Stimulated activated CD4-positive, alpha-beta T cell treated with anti-CD3 and anti-CD28 coated beads, Interleukin-15, amount 100 ng/mL, for 24 hours (primary cell): ENCODE data around the gene NDUFS4.
"Not testable (repeated sequence)": the region's sequence is repeated elsewhere in the genome, so short reads cannot be mapped to it uniquely, and the experiment has no call there.

ENCODE experiments used
- DNase-seq: peaks from one replicate; pipeline ENCODE4 v3.0.0-alpha.2; 2020

The NDUFS4 gene

GRCh38 chr5:53674121-53674520 lies 113.7 kb downstream of the NDUFS4 start:
- no peak for DNase-seq

DNA sequence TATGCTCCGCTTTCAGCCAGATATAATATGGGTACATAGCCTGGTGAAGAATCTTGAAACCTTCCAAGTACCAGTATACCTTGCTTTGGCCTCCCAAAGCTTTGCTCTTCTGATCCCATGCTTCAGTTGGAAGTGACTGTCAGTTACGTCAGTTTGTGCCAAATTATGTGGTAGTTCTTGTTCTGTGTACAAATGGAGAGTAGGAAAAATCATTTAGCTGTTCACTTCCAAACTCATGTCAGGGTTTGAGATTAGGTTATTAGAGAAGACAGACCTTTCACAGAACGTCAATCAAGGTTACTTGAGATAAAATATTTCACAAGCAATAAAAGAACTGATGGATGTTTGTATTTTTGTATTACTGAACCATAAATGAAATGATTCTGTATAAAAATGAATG lies 117.2 kb downstream of the NDUFS4 start:
- no peak for DNase-seq

DNA sequence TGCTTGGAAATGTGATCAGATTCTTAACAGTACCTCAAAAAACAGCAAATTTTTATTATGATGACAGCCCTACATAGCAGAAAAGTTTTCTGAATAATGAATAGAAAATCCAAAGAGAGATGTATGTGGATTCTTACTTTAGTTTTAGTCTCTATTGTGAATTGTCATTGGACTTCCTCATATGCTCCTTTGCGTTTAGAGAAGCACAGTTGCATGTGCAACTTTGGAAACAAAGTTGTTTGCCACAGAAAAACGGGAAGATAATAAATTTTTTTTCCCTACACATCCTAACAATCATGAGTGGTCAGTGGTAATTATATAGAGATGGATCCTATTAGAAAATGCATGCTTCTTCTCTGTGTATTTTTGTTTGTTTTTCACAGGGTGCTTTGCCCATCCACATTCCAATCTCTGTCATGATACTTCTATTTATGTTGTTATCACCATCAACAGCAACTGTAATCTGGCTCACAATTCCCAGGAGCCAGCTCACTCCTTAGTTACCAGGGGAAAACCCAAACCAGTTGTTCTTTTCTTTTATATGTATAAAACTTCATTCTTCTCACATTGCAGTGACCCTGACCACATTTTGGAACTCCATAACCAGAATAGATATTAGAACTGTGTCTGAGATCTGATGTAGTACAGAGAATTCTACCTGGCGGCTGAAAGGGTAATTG lies 118.7 kb downstream of the NDUFS4 start:
- DNase-seq = no peak

GRCh38 chr5:53681079-53681478 lies 120.6 kb downstream of the NDUFS4 start:
- DNase-seq = no peak

DNA sequence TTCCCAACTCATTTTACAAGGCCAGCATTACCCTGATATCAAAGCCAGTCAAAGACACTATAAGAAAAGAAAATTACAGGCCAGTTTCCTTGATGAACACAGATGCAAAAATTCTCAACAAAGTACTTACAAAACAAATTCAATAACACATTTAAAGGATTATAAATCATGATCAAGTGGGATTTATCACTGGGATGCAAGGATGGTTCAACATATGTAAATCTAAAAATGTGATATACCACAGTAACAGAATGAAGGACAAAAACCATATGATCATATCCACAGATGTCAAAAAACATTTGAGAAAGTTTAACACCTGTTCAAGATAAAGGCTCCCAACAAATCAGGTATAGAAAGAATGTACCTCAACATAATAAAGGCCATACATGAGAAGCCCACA lies 130.6 kb downstream of the NDUFS4 start:
- DNase-seq = no peak

DNA sequence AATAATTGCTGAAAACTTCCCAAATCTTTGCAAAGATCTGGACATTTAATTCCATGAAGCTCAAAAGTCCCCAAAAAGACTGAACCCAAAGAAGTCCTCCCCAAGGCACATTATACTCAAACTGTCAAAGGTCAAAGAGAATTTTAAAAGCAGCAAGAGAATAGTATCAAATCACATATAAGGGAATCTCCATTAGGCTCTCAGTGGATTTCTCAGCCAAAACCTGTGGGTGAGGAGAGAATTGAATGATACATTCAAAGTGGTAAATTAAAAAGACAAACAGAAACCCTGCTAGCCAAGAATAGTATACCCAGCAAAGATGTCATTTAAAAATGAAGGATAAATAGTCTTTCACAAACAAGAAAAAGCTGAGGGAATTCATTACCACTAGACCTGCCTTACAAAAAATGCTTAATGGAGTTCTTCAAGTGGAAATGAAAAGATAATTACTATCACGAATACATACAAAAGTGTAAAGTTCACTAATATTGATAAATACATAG lies 134.1 kb downstream of the NDUFS4 start:
- DNase-seq = no peak

- not testable (repeated sequence) for DNase-seq
Observed at GRCh38 chr5:53710405-53710804, 150.0 kb downstream of the NDUFS4 start.

- no peak for DNase-seq
Observed at GRCh38 chr5:53712327-53712726, 151.9 kb downstream of the NDUFS4 start.

DNA sequence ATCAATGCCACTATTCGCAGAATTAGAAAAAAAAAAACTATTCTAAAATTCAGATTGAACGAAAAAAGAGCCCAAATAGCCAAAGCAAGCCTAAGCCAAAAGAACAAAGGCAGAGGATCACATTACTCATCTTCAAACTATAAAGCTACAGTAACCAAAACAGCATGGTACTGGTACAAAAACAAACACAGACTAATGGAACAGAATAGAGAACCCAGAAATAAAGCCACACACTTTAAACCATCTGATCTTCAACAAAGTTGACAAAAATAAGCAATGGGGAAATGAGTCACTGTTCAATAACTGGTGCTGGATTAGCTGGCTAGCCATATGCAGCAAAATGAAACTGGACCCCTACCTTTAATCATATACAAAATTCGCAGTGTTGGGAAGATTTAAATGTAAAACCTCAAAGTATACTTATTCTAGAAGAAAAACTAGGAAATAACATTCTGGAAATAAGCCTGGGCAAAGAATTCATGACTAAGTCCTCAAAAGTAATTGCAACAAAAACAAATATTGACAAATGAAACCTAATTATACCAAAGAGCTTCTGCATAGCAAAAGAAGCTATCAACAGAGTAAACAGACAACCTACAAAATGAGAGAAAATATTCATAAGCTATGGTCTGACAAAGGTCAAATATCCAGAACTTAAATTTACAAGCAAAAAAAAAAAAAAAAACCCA lies 153.7 kb downstream of the NDUFS4 start:
- no peak for DNase-seq

- DNase-seq = no peak
Observed at GRCh38 chr5:53714667-53715010, 154.2 kb downstream of the NDUFS4 start.

DNA sequence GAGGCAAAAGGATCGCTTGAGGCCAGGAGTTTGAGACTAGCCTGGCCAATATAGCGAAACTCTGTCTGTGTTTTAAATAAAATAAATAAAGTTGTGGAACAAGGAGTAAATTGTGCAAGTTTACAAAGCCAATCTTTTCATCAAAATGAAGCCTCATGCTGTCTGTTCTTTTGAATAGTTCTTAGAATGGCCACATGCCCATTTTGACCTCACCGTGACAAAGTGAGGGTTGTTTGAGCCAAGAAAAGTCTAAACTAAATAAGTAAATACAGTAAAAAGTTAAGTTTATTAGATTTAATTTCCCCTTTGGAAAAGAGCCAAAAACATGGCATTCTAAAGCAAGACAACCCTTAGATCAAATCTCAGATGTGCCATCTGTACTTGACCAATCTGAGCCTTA lies 165.7 kb downstream of the NDUFS4 start:
- DNase-seq = no peak

- DNase-seq = no peak
Observed at GRCh38 chr5:53730943-53731342, 170.5 kb downstream of the NDUFS4 start.
